ENCODE measurements around the gene DCLK1.

Gene DCLK1

DNA sequence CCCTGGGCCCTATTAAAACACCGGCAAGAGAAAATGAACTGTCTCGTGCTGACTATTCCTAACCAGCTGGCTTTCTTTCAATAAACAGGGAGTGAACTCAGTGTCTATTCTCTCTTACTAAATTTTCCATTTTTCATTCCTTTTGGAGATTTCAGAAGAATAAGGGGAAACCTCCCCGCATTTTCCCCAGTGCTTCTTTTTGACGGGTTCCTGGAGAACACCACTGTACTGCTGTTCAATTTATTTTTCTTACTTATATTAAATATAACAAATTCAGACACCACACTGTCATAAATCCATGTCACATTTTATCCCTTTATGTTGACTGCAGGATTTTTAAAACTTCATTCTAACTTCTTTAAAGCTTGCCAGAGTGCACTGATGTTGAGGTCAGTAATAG is 75.8 kb downstream of the DCLK1 start:
- H3K27me3 ChIP-seq (ENCODE audit: insufficient read depth, poor library complexity, severe bottlenecking): peaks cover 6% of the 10 kb centered on the region
- TF ChIP-seq, protein P1, sequence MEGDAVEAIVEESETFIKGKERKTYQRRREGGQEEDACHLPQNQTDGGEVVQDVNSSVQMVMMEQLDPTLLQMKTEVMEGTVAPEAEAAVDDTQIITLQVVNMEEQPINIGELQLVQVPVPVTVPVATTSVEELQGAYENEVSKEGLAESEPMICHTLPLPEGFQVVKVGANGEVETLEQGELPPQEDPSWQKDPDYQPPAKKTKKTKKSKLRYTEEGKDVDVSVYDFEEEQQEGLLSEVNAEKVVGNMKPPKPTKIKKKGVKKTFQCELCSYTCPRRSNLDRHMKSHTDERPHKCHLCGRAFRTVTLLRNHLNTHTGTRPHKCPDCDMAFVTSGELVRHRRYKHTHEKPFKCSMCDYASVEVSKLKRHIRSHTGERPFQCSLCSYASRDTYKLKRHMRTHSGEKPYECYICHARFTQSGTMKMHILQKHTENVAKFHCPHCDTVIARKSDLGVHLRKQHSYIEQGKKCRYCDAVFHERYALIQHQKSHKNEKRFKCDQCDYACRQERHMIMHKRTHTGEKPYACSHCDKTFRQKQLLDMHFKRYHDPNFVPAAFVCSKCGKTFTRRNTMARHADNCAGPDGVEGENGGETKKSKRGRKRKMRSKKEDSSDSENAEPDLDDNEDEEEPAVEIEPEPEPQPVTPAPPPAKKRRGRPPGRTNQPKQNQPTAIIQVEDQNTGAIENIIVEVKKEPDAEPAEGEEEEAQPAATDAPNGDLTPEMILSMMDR (IDR thresholded peaks at IDR 0.05; ENCODE audit: insufficient read depth, low read length): no peak
- TF ChIP-seq GABPA (IDR thresholded peaks at IDR 0.05; ENCODE audit: low read depth): no peak
- no peak for TF ChIP-seq SPI1 (IDR thresholded peaks at IDR 0.05; ENCODE audit: borderline replicate concordance, low read depth)
- TF ChIP-seq POLR2AphosphoS5 (IDR thresholded peaks at IDR 0.05; ENCODE audit: low read depth): no peak
- DNase-seq (ENCODE audit: low read depth in 1 of 2, low spot score in 1 of 2): no peak
- H3K27ac ChIP-seq (replicated peaks): no peak overlapping the region
- H3K4me3 ChIP-seq (replicated peaks; ENCODE audit: insufficient read depth, low read length): no peak overlapping the region

- Histone ChIP-seq H3K27me3 (ENCODE audit: insufficient read depth, poor library complexity, severe bottlenecking) (peaks cover 5% of the 10 kb centered on the region), H3K4me3 (replicated peaks; ENCODE audit: insufficient read depth, low read length) (no peak overlapping the region), H3K27ac (replicated peaks) (no peak overlapping the region)
- TF ChIP-seq, protein P1 (IDR thresholded peaks at IDR 0.05; ENCODE audit: insufficient read depth, low read length): no peak
- TF ChIP-seq SPI1 (IDR thresholded peaks at IDR 0.05; ENCODE audit: borderline replicate concordance, low read depth) (no peak), REST (IDR thresholded peaks at IDR 0.05; ENCODE audit: insufficient replicate concordance, low read depth) (no peak), POLR2AphosphoS5 (IDR thresholded peaks at IDR 0.05; ENCODE audit: low read depth) (no peak), GABPA (IDR thresholded peaks at IDR 0.05; ENCODE audit: low read depth) (no peak)
- no peak for DNase-seq (ENCODE audit: low read depth in 1 of 2, low spot score in 1 of 2)
Measured at GRCh38 chr13:36054041-36054440, 77.1 kb downstream of the DCLK1 start.

GRCh38 chr13:36051082-36051481 is 80.1 kb downstream of the DCLK1 start:
- no peak for DNase-seq (ENCODE audit: low read depth in 1 of 2, low spot score in 1 of 2)
- Histone ChIP-seq H3K4me3 (replicated peaks; ENCODE audit: insufficient read depth, low read length) (no peak overlapping the region), H3K27ac (replicated peaks) (no peak overlapping the region), H3K27me3 (ENCODE audit: insufficient read depth, poor library complexity, severe bottlenecking) (peaks cover 4% of the 10 kb centered on the region)
- no peak for TF ChIP-seq SPI1 (IDR thresholded peaks at IDR 0.05; ENCODE audit: borderline replicate concordance, low read depth)

- Histone ChIP-seq H3K27ac (replicated peaks) (no peak overlapping the region), H3K4me3 (replicated peaks; ENCODE audit: insufficient read depth, low read length) (no peak overlapping the region), H3K27me3 (ENCODE audit: insufficient read depth, poor library complexity, severe bottlenecking) (no peaks in the 10 kb centered on the region)
- no peak for DNase-seq (ENCODE audit: low read depth in 1 of 2, low spot score in 1 of 2)
- no peak for TF ChIP-seq REST (IDR thresholded peaks at IDR 0.05; ENCODE audit: insufficient replicate concordance, low read depth)
- no peak for TF ChIP-seq SPI1 (IDR thresholded peaks at IDR 0.05; ENCODE audit: borderline replicate concordance, low read depth)
- no peak for TF ChIP-seq POLR2AphosphoS5 (IDR thresholded peaks at IDR 0.05; ENCODE audit: low read depth)
- TF ChIP-seq, protein P1 (IDR thresholded peaks at IDR 0.05; ENCODE audit: insufficient read depth, low read length): no peak
- no peak for TF ChIP-seq GABPA (IDR thresholded peaks at IDR 0.05; ENCODE audit: low read depth)
Measured at GRCh38 chr13:36046672-36047071, 84.5 kb downstream of the DCLK1 start.
